Epithelial cell of proximal tubule (primary cell): ENCODE data around the gene GINS1. TPM values are rescaled to one million over a fixed set of nuclear protein-coding genes. Genes with fewer than 3 reads are reported as not detected.

Experiments used
- DNase-seq: peaks from one replicate; pipeline ENCODE4 v3.0.0-alpha.2; 2011; ENCODE audit warnings: low read depth
- H3K4me3 ChIP-seq: 2 replicates; pipeline ENCODE4 v1.5.1; 2011; ENCODE audit warnings: low read depth, mild to moderate bottlenecking, low read length
- CTCF ChIP-seq: conservative IDR thresholded peaks from 2 replicates; pipeline ENCODE4 v1.5.1; 2012; ENCODE audit warnings: low read depth, mild to moderate bottlenecking, low read length
- total RNA-seq: library from RNA; depleted of rRNA; stranded (reverse); fragments of >200 nt; gene quantifications from 2 replicates; pipeline ENCODE4 v1.2.3, GENCODE V29; 2015

The GINS1 gene
- total RNA-seq, 1 donor from 2014 or later, result 34.9 TPM

GRCh38 chr20:25461786-25462545 lies 54.5 kb downstream of the GINS1 start:
- TF ChIP-seq CTCF, result no peak
- DNase-seq, result no peak
- H3K4me3 ChIP-seq, result no peak overlapping the region

- no peak overlapping the region for H3K4me3 ChIP-seq
- TF ChIP-seq CTCF, result no peak
- no peak for DNase-seq
Observed at GRCh38 chr20:25464501-25465242, 57.2 kb downstream of the GINS1 start.

- TF ChIP-seq CTCF, result no peak
- no peak for DNase-seq
- no peak overlapping the region for H3K4me3 ChIP-seq
Observed at GRCh38 chr20:25465243-25466135, 58.0 kb downstream of the GINS1 start.

GRCh38 chr20:25466846-25467245 lies 59.4 kb downstream of the GINS1 start:
- DNase-seq, result no peak
- H3K4me3 ChIP-seq, result no peak overlapping the region
- TF ChIP-seq CTCF, result no peak

GRCh38 chr20:25467441-25467840 lies 60.0 kb downstream of the GINS1 start:
- no peak overlapping the region for H3K4me3 ChIP-seq
- no peak for DNase-seq
- TF ChIP-seq CTCF, result no peak

- DNase-seq, result no peak
- no peak overlapping the region for H3K4me3 ChIP-seq
- TF ChIP-seq CTCF, result no peak
Observed at GRCh38 chr20:25468126-25469075, 60.9 kb downstream of the GINS1 start.
